Uterus (tissue), 4 donors: ENCODE results near the gene FGF19. TPM values are rescaled to one million over a fixed set of nuclear protein-coding genes. Genes with fewer than 3 reads are reported as not detected.

Source experiments
- DNase-seq, 2 donors: peaks; one replicate each; pipeline ENCODE4 v3.0.0-alpha.2; 2019 to 2020
- H3K27ac ChIP-seq, 2 donors: fragments of 200-600 bp; sonication (generic); 1 replicate in 1 of 2; 2 replicates in 1 of 2; pipeline ENCODE4 v1.5.1; 2016 to 2018
- H3K27me3 ChIP-seq, 2 donors: fragments of 200-600 bp; sonication (generic); one replicate each; pipeline ENCODE4 v1.5.1; 2018 to 2019; ENCODE audit warnings: control low read depth in 1 of 2
- H3K36me3 ChIP-seq, 2 donors: fragments of 200-600 bp; sonication (generic); one replicate each; pipeline ENCODE4 v1.5.1; 2019; ENCODE audit warnings: control low read depth in 1 of 2
- H3K4me1 ChIP-seq, 2 donors: fragments of 200-600 bp; sonication (generic); one replicate each; pipeline ENCODE4 v1.5.1; 2018 to 2019; ENCODE audit warnings: control low read depth in 1 of 2
- H3K4me3 ChIP-seq, 2 donors: fragments of 200-600 bp; sonication (generic); 1 replicate in 1 of 2; 2 replicates in 1 of 2; pipeline ENCODE4 v1.5.1; 2018 to 2019; ENCODE audit warnings: mild to moderate bottlenecking in 1 of 2
- H3K9me3 ChIP-seq, 2 donors: fragments of 200-600 bp; sonication (generic); one replicate each; pipeline ENCODE4 v1.5.1; 2019; ENCODE audit warnings: control low read depth in 1 of 2
- CTCF ChIP-seq, 4 experiments: fragments of 200-600 bp in 2 of 4; fragments of 450-650 bp in 2 of 4; sonication (generic) in 2 of 4; IDR thresholded peaks; one replicate each; pipeline ENCODE4 v1.5.1; 2016 to 2019; ENCODE audit warnings: antibody characterized with exemption in 4 of 4, mild to moderate bottlenecking in 2 of 4, moderate library complexity in 1 of 4
- POLR2A ChIP-seq, 2 donors: fragments of 450-650 bp; IDR thresholded peaks; one replicate each; pipeline ENCODE4 v1.6.1; 2016; ENCODE audit warnings: antibody characterized with exemption in 2 of 2, mild to moderate bottlenecking in 1 of 2, moderate library complexity in 1 of 2
- intact Hi-C: fragments of 100-400 bp; cut with DNase I; formaldehyde crosslinking; loops from one replicate; pipeline ENCODE4 v1.15.1; 2023; ENCODE audit warnings: low total_unique reads
- total RNA-seq, 4 donors: library from RNA; depleted of rRNA in 3 of 4; stranded (reverse); fragments of >200 nt in 3 of 4; gene quantifications; one replicate each; pipeline versions ENCODE4 v1.1.0 to v1.2.4, GENCODE V29; 2014 to 2023
- donor health status: DM: yes; HTN: yes; CAD: no.

Gene FGF19
- total RNA-seq, 4 donors from 2014 or later, result 0.97 TPM; not detected in 3

DNA sequence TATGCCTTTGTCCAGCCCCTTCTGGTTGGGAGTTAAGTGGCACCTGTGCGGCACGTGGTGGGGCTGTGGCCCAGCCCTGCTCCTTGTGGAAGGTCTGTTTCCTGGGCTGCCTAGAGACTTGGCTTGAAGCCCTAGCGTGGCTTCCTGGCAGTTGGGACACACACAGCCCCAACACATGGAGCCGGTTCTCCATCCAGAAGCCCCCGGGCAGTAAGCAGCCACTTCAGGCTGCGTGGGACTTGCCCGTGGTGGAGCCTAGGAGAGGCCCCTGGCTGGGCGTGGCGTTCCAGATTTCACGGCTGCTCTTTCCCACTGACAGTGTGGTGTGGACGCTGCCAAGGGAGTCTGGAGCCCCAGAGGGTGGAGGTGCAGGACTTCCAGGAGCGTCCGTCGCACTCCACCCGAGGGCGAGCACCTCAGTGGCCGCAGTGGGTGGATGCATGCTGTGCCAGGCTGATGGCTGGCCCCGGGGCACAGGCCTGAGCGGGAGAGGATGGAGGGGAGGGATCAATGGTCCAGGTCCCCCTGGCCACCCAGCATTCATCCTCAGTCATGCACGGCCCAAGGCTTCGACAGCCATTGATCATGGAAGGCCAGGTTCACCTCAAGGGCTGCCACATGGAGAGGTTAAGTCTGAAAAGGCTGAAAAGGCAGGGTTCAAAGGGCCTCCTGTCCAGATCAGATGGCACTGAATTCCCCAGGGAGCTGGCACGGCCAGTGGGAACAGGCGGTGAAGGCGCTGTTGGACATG, 53.6 kb downstream of the FGF19 start:
- no peak for TF ChIP-seq CTCF (IDR thresholded peaks at IDR 0.05)
- no peak for TF ChIP-seq POLR2A (IDR thresholded peaks at IDR 0.05)

GRCh38 chr11:69649576-69649900, 54.3 kb downstream of the FGF19 start:
- Histone ChIP-seq H3K4me3 (no peak overlapping the region), H3K27me3 (no peaks in the 10 kb centered on the region), H3K9me3 (no peaks in the 10 kb centered on the region), H3K27ac (no peak overlapping the region), H3K4me1 (no peaks in the 10 kb centered on the region), H3K36me3 (no peaks in the 10 kb centered on the region)
- TF ChIP-seq POLR2A (IDR thresholded peaks at IDR 0.05), result no peak
- TF ChIP-seq CTCF (IDR thresholded peaks at IDR 0.05), result no peak
- intact Hi-C loops, result loop anchor here (10.0 kb wide), 1 partner anchor 355 kb away; the partner anchor contains the start of gene MYEOV
- no peak for DNase-seq

More for the DNA sequence above, 53.6 kb downstream of the FGF19 start:
- DNase-seq, result no peak
- no peaks in the 10 kb centered on the region for H3K9me3 ChIP-seq
- H3K4me1 ChIP-seq, result no peaks in the 10 kb centered on the region
- no peaks in the 10 kb centered on the region for H3K36me3 ChIP-seq
- intact Hi-C loops, result no loop called here
- no peak overlapping the region for H3K4me3 ChIP-seq
- no peak overlapping the region for H3K27ac ChIP-seq
- no peaks in the 10 kb centered on the region for H3K27me3 ChIP-seq

- Histone ChIP-seq H3K27ac (no peak overlapping the region), H3K36me3 (no peaks in the 10 kb centered on the region), H3K4me3 (no peak overlapping the region), H3K9me3 (no peaks in the 10 kb centered on the region), H3K27me3 (no peaks in the 10 kb centered on the region), H3K4me1 (peaks cover 0 to 5% of the 10 kb centered on the region in 2 donors)
- intact Hi-C loops, result loop anchor here (10.0 kb wide), 1 partner anchor 354 kb away; the partner anchor contains the start of gene MYEOV
- TF ChIP-seq POLR2A (IDR thresholded peaks at IDR 0.05), result no peak
- no peak for TF ChIP-seq CTCF (IDR thresholded peaks at IDR 0.05)
- DNase-seq, result no peak
These were observed 54.9 kb downstream of the FGF19 start for GRCh38 chr11:69648679-69649575.

Other genes starting within 250 kb of the FGF19 start
- gene LINC01488, start 222.4 kb downstream of the FGF19 start, total RNA-seq, result not detected
- gene CCND1, start 62.9 kb downstream of the FGF19 start, total RNA-seq, result 10 to 100 TPM in 3 of 4 donors, 1 to 10 TPM in 1; 2.9 to 96.5 (median 20.5) TPM
- gene LTO1, start 28.7 kb downstream of the FGF19 start, total RNA-seq, result 10 to 100 TPM in 2 of 4 donors, 1 to 10 TPM in 2; 4.1 to 30.7 (median 17.4) TPM
- not detected for gene FGF4, start 71.3 kb upstream of the FGF19 start, total RNA-seq
- not detected for gene FGF3, start 115.4 kb upstream of the FGF19 start, total RNA-seq